ENCODE measurements around the gene TOX3. TPM values are rescaled to one million over a fixed set of nuclear protein-coding genes. Genes with fewer than 3 reads are reported as not detected.

The TOX3 gene
- total and polyA plus RNA-seq, 12 donors = not detected

DNA sequence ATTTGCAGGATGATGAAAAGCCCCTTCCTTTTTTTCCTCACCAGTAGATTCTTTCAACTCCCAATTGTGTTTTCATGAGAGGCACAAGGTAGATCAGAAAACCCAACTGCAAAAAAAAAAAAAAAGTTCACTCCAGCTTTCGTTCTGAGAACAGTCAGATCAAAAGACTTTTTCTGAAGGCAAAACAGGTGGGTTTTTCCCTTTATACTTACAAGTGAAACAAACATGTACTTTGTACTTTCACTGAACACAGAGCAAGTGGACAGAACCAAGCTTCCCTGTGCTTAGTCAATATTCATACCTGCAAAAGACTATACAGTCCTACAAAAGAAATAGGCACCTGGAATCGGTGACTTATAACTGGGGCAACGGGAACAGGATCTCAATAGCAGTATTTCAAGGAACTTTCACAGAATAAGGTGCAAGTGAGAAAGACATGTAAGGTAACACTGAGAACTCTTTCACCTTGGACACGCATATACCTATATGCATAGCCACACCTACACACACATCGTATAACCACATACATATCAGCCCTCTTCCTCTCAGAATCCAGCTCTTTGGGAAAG, 54.1 kb downstream of the TOX3 start:
- whole genome bisulfite sequencing, 2 donors = 89% methylated on average over 5 of the region's 5 CpGs
- peaks cover 0 to 7% (median 0%) of the 10 kb centered on the region in 9 donors for H3K4me1 ChIP-seq
- H3K9me3 ChIP-seq = no peaks in the 10 kb centered on the region
- H3K4me3 ChIP-seq = no peak overlapping the region
- TF ChIP-seq, protein P1, sequence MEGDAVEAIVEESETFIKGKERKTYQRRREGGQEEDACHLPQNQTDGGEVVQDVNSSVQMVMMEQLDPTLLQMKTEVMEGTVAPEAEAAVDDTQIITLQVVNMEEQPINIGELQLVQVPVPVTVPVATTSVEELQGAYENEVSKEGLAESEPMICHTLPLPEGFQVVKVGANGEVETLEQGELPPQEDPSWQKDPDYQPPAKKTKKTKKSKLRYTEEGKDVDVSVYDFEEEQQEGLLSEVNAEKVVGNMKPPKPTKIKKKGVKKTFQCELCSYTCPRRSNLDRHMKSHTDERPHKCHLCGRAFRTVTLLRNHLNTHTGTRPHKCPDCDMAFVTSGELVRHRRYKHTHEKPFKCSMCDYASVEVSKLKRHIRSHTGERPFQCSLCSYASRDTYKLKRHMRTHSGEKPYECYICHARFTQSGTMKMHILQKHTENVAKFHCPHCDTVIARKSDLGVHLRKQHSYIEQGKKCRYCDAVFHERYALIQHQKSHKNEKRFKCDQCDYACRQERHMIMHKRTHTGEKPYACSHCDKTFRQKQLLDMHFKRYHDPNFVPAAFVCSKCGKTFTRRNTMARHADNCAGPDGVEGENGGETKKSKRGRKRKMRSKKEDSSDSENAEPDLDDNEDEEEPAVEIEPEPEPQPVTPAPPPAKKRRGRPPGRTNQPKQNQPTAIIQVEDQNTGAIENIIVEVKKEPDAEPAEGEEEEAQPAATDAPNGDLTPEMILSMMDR (IDR thresholded peaks at IDR 0.05) = no peak
- no peaks in the 10 kb centered on the region for H3K27me3 ChIP-seq
- H3K27ac ChIP-seq = no peak overlapping the region
- ATAC-seq (no peak), DNase-seq (no peak)
- intact Hi-C loops (cut with DNase I) = no loop called here
- H3K36me3 ChIP-seq = no peaks in the 10 kb centered on the region

DNA sequence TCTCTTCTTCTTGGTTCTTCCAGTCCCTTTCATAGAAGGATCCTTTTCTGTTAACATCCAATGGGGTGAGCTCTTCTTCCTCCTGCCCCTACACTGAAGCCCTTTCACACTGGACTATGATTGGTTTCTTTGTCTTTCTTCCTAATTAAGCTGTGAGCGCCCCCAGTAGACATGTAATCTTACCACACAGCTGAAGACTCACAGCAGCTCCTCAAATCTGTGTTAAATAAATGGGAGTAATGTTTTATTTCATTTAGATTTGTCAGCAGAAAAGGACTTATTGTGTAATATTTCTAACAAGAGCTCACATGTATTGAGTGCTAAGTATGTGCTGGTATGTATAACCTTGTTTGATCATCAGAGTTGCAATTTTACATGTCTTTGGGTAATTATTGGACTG, 55.7 kb downstream of the TOX3 start:
- TF ChIP-seq, protein P1 (IDR thresholded peaks at IDR 0.05) = no peak
- Histone ChIP-seq H3K4me1 (no peaks in the 10 kb centered on the region), H3K9me3 (no peaks in the 10 kb centered on the region), H3K27me3 (no peaks in the 10 kb centered on the region), H3K27ac (no peak overlapping the region), H3K4me3 (no peak overlapping the region), H3K36me3 (no peaks in the 10 kb centered on the region)
- intact Hi-C loops (cut with DNase I) = no loop called here
- ATAC-seq (no peak), DNase-seq (no peak)
- 41 to 48% methylated on average over 1 of the region's 1 CpG for WGBS, 2 donors

DNA sequence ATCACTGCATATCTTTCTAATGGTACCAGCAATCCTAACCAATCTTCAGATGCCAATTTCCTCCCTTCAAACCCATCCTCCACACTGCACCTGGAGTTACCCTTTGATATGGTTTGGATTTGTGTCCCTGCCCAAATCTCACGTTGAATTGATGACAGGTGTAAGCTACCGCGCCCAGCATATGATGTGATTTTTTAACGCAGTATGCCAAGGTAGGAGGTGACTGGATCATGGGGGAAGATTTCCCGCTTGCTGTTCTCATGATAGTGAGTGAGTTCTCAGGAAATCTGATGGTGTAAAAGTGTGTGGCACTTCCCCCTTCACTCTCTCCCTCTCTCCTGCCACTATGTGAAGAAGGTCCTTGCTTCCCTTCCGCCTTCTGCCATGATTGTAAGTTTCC, 57.0 kb downstream of the TOX3 start:
- DNase-seq (no peak), ATAC-seq (no peak)
- H3K27me3 ChIP-seq = no peaks in the 10 kb centered on the region
- no peaks in the 10 kb centered on the region for H3K4me1 ChIP-seq
- intact Hi-C loops (cut with DNase I) = no loop called here
- 91 to 92% methylated on average over 6 of the region's 6 CpGs for WGBS, 2 donors
- no peaks in the 10 kb centered on the region for H3K9me3 ChIP-seq
- TF ChIP-seq, protein P1 (IDR thresholded peaks at IDR 0.05) = no peak
- H3K4me3 ChIP-seq = no peak overlapping the region
- H3K36me3 ChIP-seq = no peaks in the 10 kb centered on the region
- no peak overlapping the region for H3K27ac ChIP-seq

DNA sequence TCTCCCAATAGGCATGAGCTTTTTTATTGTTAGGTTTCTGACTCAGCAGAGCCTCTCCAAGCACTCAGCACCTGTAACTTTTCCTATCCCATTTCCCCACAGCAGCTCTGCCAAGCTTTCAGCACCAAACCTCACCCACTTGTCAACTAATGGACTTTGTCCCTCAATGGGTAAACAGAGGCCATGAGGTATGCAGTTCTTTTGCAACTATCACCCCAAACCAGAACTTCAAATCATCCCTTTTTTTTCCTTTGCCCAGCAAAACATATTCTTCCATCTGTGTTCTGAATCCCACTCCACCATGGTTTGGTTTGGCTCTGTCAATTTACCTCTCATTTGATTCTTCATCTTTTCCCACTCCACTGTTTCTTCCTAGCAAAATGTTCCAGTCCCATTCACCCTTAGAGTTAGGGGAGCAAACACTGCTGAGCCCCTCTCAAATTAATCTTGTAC, 58.1 kb downstream of the TOX3 start:
- TF ChIP-seq, protein P1 (IDR thresholded peaks at IDR 0.05) = no peak
- H3K4me3 ChIP-seq = no peak overlapping the region
- DNase-seq (no peak), ATAC-seq (no peak)
- H3K9me3 ChIP-seq = no peaks in the 10 kb centered on the region
- H3K27me3 ChIP-seq = no peaks in the 10 kb centered on the region
- no peaks in the 10 kb centered on the region for H3K4me1 ChIP-seq
- H3K27ac ChIP-seq = no peak overlapping the region
- intact Hi-C loops (cut with DNase I) = no loop called here
- H3K36me3 ChIP-seq = no peaks in the 10 kb centered on the region
